Immature natural killer cell (primary cell): Measurements from ENCODE around the gene USO1. TPM values are rescaled to one million over a fixed set of nuclear protein-coding genes. Genes with fewer than 3 reads are reported as not detected.
"Not testable (repeated sequence)": the region's sequence is repeated elsewhere in the genome, so short reads cannot be mapped to it uniquely, and the experiment has no call there.

ENCODE experiments used
- DNase-seq, 3 donors: peaks; one replicate each; pipeline ENCODE4 v3.0.0; 2022; ENCODE audit warnings: mixed read lengths in 1 of 3
- H3K27ac Mint-ChIP-seq, 6 donors: one replicate each; pipeline ENCODE4 v1.8.0; 2020; ENCODE audit warnings: mixed read lengths in 6 of 6, mild to moderate bottlenecking in 5 of 6, inconsistent platforms in 4 of 6, moderate library complexity in 3 of 6
- H3K27me3 Mint-ChIP-seq, 3 donors: one replicate each; pipeline ENCODE4 v1.8.0; 2020 to 2021; ENCODE audit warnings: low read depth in 3 of 3, mild to moderate bottlenecking in 3 of 3, mixed read lengths in 3 of 3, moderate library complexity in 3 of 3, inconsistent platforms in 1 of 3
- H3K36me3 Mint-ChIP-seq, 3 donors: one replicate each; pipeline ENCODE4 v1.8.0; 2020; ENCODE audit warnings: mixed read lengths in 3 of 3, inconsistent platforms in 2 of 3, mild to moderate bottlenecking in 2 of 3
- H3K4me1 Mint-ChIP-seq, 2 donors: one replicate each; pipeline ENCODE4 v1.8.0; 2020; ENCODE audit warnings: inconsistent platforms in 2 of 2, mild to moderate bottlenecking in 2 of 2, mixed read lengths in 2 of 2, moderate library complexity in 1 of 2
- H3K4me3 Mint-ChIP-seq, 5 donors: one replicate each; pipeline ENCODE4 v1.8.0; 2020; ENCODE audit warnings: mild to moderate bottlenecking in 5 of 5, mixed read lengths in 5 of 5, inconsistent platforms in 3 of 5, moderate library complexity in 3 of 5
- H3K9me3 Mint-ChIP-seq, 6 donors: one replicate each; pipeline ENCODE4 v1.8.0; 2020; ENCODE audit warnings: mild to moderate bottlenecking in 6 of 6, mixed read lengths in 6 of 6, inconsistent platforms in 4 of 6, moderate library complexity in 3 of 6
- polyA plus RNA-seq, 3 donors: library from polyadenylated mRNA; unstranded; fragments of 300-500 nt; fragmentation: Illumina TruSeq; gene quantifications; one replicate each; pipeline ENCODE4 v1.2.3, GENCODE V29; 2021

USO1 gene
- polyA plus RNA-seq, 3 donors from 2014 or later, result 29.0 to 46.4 (median 36.8) TPM

DNA sequence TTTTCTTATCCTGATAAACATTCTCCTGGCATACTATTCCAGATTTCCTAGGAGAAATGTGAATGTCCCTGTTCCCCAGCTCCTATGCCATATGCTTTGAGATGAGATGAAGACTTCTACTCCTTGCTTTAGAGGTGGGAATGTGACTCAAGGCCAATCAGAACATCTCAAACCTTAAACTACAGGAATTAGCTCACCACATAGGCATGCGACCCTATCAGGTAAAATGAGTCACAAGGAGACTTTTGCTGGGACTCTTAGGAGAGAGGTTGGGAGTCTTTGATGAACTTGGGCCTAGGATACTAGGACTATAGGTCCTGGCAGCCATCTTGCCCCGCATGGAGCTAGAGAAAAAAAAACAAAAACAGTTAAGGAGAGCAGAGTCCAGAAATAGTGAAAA is 5.8 kb upstream of the USO1 start:
- peaks cover 0 to 3% (median 0%) of the 10 kb centered on the region in 3 donors for H3K27me3 Mint-ChIP-seq
- H3K4me1 Mint-ChIP-seq, result peaks cover 8 to 9% of the 10 kb centered on the region in 2 donors
- H3K4me3 Mint-ChIP-seq, result no peak overlapping the region
- peaks cover 3 to 6% (median 4%) of the 10 kb centered on the region in 3 donors for H3K36me3 Mint-ChIP-seq
- H3K9me3 Mint-ChIP-seq, result no peaks in the 10 kb centered on the region
- H3K27ac Mint-ChIP-seq, result no peak overlapping the region
- DNase-seq, result no peak

- Mint-ChIP-seq H3K4me1 (peaks cover 39 to 40% of the 10 kb centered on the region in 2 donors), H3K27ac (peak overlapping the region in 1 of 6 donors; percentile 98), H3K9me3 (no peaks in the 10 kb centered on the region), H3K36me3 (peaks cover 0 to 7% (median 6%) of the 10 kb centered on the region in 3 donors), H3K27me3 (peaks cover 10 to 18% (median 16%) of the 10 kb centered on the region in 3 donors), H3K4me3 (no peak overlapping the region)
- DNase-seq, result no peak
Measured at GRCh38 chr4:75722417-75722816, 2.0 kb upstream of the USO1 start.

GRCh38 chr4:75723163-75724065 is 963 bp upstream of the USO1 start:
- DNase-seq, result no peak
- Mint-ChIP-seq H3K4me3 (peak overlapping the region; percentile 97 to 99 (median 99)), H3K27ac (peak overlapping the region; percentile 96 to 99 (median 98)), H3K36me3 (peaks cover 0 to 7% (median 6%) of the 10 kb centered on the region in 3 donors), H3K27me3 (peaks cover 13 to 18% (median 16%) of the 10 kb centered on the region in 3 donors), H3K9me3 (no peaks in the 10 kb centered on the region), H3K4me1 (peaks cover 42 to 47% of the 10 kb centered on the region in 2 donors)

- no peaks in the 10 kb centered on the region for H3K9me3 Mint-ChIP-seq
- H3K4me1 Mint-ChIP-seq, result peaks cover 46 to 55% of the 10 kb centered on the region in 2 donors
- H3K27me3 Mint-ChIP-seq, result peaks cover 13 to 18% (median 16%) of the 10 kb centered on the region in 3 donors
- DNase-seq, result peak; percentile 62 to 67 (median 63)
- H3K4me3 Mint-ChIP-seq, result peak overlapping the region; percentile 97 to 99 (median 99)
- H3K27ac Mint-ChIP-seq, result peak overlapping the region; percentile 96 to 99 (median 98)
- peaks cover 0 to 3% (median 2%) of the 10 kb centered on the region in 3 donors for H3K36me3 Mint-ChIP-seq
Measured at GRCh38 chr4:75724867-75725724, 719 bp downstream of the USO1 start.

DNA sequence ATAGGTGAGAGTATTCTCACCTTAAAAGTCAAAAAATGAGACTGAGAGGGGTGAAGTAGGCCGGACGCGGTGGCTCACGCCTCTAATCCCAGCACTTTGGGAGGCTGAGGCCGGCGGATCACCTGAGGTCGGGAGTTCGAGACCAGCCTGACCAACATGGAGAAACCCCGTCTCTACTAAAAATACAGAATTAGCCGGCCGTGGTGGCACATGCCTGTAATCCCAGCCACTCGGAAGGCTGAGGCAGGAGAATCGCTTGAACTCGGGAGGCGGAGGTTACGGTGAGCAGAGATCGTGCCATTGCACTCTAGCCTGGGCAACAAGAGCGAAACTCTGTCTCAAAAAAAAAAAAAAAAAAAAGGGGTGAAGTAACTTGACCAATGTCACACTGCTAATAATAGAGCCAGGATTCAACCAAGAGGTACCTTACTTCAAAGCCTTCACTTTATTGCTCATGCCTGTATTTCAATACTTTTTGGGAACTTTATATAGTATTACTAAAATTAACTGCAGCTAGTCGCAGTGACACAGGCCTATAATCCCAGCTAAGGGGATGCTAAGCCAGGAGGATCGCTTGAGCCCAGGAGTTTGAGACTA is 1.7 kb downstream of the USO1 start:
- peak overlapping the region; percentile 97 to 99 (median 99) for H3K4me3 Mint-ChIP-seq
- H3K27me3 Mint-ChIP-seq, result peaks cover 13 to 18% (median 16%) of the 10 kb centered on the region in 3 donors
- not testable (repeated sequence) for H3K36me3 Mint-ChIP-seq, H3K9me3 Mint-ChIP-seq, DNase-seq
- peaks cover 46 to 55% of the 10 kb centered on the region in 2 donors for H3K4me1 Mint-ChIP-seq
- peak overlapping the region; percentile 96 to 99 (median 98) for H3K27ac Mint-ChIP-seq

DNA sequence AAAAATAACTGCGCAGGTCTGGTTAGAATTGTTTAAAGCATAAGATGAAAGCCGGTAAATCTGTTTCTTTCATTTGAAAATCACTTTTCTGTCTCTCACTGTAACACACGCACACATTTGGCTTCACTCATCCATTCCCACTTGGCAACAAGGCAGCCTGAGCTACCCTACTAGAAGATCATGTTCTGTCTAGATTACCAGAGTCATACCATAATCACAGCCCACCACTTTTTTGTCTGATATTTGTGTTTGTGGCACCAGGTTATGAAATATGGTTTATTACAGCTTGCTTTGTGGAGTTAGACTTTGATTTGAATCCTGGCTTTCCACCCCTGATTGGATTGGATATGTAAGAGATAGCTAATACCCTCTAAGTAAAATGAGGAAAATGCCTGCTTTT is 2.2 kb downstream of the USO1 start:
- no peak for DNase-seq
- H3K27ac Mint-ChIP-seq, result peak overlapping the region; percentile 53 to 98 (median 71)
- no peaks in the 10 kb centered on the region for H3K9me3 Mint-ChIP-seq
- peaks cover 46 to 55% of the 10 kb centered on the region in 2 donors for H3K4me1 Mint-ChIP-seq
- H3K27me3 Mint-ChIP-seq, result peaks cover 13 to 18% (median 16%) of the 10 kb centered on the region in 3 donors
- H3K36me3 Mint-ChIP-seq, result peaks cover 0 to 3% (median 2%) of the 10 kb centered on the region in 3 donors
- peak overlapping the region; percentile 47 to 99 (median 98) for H3K4me3 Mint-ChIP-seq

- Mint-ChIP-seq H3K4me1 (peaks cover 48 to 58% of the 10 kb centered on the region in 2 donors), H3K9me3 (no peaks in the 10 kb centered on the region), H3K4me3 (peak overlapping the region in 3 of 5 donors; percentile 58 to 99 (median 98)), H3K27me3 (peaks cover 13 to 18% (median 16%) of the 10 kb centered on the region in 3 donors), H3K36me3 (peaks cover 0 to 3% (median 0%) of the 10 kb centered on the region in 3 donors), H3K27ac (peak overlapping the region; percentile 53 to 98 (median 71))
- no peak for DNase-seq
Measured at GRCh38 chr4:75727073-75727472, 2.7 kb downstream of the USO1 start.

- peaks cover 1 to 5% (median 2%) of the 10 kb centered on the region in 3 donors for H3K27me3 Mint-ChIP-seq
- no peak overlapping the region for H3K4me3 Mint-ChIP-seq
- H3K9me3 Mint-ChIP-seq, result no peaks in the 10 kb centered on the region
- H3K4me1 Mint-ChIP-seq, result peaks cover 41 to 62% of the 10 kb centered on the region in 2 donors
- no peaks in the 10 kb centered on the region for H3K36me3 Mint-ChIP-seq
- no peak overlapping the region for H3K27ac Mint-ChIP-seq
- DNase-seq, result no peak
Measured at GRCh38 chr4:75729836-75730235, 5.5 kb downstream of the USO1 start.

- peaks cover 0 to under 1% (median 0%) of the 10 kb centered on the region in 3 donors for H3K27me3 Mint-ChIP-seq
- DNase-seq, result no peak
- H3K9me3 Mint-ChIP-seq, result no peaks in the 10 kb centered on the region
- H3K27ac Mint-ChIP-seq, result peak overlapping the region in 1 of 6 donors; percentile 7
- no peak overlapping the region for H3K4me3 Mint-ChIP-seq
- peaks cover 26 to 56% of the 10 kb centered on the region in 2 donors for H3K4me1 Mint-ChIP-seq
- peaks cover 0 to 3% (median 0%) of the 10 kb centered on the region in 3 donors for H3K36me3 Mint-ChIP-seq
Measured at GRCh38 chr4:75733369-75733768, 9.0 kb downstream of the USO1 start.

DNA sequence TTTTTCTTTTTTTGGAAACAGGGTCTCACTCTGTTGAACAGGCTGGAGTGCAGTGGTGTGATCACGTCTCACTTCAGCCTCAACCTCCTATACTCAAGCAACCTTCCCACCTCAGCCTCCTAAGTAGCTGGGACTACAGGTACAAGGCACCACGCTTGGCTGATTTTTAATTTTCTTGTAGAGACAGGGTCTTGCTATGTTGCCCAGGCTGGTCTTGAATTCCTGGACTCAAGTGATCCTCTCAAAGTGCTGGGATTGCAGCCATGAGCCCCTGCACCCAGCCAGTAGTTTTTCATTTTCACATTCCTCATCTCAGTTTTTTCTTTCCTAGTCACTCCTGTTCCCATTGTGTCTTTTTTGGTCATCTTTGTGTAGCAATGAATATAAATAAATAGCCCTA is 11.1 kb downstream of the USO1 start:
- H3K4me1 Mint-ChIP-seq, result peaks cover 22 to 51% of the 10 kb centered on the region in 2 donors
- H3K36me3 Mint-ChIP-seq, result peaks cover 0 to 3% (median 0%) of the 10 kb centered on the region in 3 donors
- H3K9me3 Mint-ChIP-seq, result no peaks in the 10 kb centered on the region
- no peak overlapping the region for H3K4me3 Mint-ChIP-seq
- no peak for DNase-seq
- peak overlapping the region in 3 of 6 donors; percentile 25 to 41 (median 33) for H3K27ac Mint-ChIP-seq
- H3K27me3 Mint-ChIP-seq, result no peaks in the 10 kb centered on the region

DNA sequence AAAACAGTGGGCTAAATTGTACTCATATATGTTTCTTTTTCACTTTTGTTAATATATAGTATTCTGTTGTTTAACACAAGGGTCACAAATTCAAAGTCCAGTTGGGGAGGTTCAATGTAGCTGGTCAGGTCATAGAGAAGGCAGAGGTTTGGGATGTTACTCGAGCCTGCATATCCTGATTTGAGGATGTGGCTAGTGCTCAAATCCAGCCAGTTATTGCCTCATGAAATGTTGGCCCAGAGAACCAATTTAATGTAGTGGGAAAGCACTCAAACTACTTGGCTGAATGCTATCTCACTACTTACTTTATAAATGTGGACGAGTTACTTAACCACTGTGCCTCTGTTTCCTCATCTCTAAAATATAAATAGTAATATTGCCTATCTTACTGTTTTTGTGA is 12.5 kb downstream of the USO1 start:
- H3K27me3 Mint-ChIP-seq, result no peaks in the 10 kb centered on the region

DNA sequence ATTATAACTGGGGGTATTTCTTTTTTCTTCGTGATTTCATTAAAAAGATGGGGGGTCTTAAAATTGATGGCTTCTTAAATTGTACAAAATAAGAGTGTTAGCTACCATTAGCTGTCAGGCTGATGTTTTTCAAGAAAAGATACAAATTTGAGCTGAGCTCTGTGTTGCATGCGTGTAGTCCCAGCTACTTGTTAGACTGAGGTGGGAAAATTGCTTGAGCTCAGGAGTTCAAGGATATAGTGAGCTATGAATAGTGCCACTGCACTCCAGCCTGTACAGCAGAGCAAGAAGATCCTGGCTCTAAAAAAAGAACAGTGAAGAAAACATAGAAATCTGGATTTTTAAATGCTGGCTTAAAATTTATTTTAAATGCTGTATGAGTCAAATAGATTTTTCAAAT is 13.0 kb downstream of the USO1 start:
- no peak overlapping the region for H3K27ac Mint-ChIP-seq
- H3K27me3 Mint-ChIP-seq, result no peaks in the 10 kb centered on the region
- H3K4me1 Mint-ChIP-seq, result peaks cover 21 to 55% of the 10 kb centered on the region in 2 donors
- no peak for DNase-seq
- H3K9me3 Mint-ChIP-seq, result no peaks in the 10 kb centered on the region
- no peak overlapping the region for H3K4me3 Mint-ChIP-seq
- peaks cover 0 to 3% (median 0%) of the 10 kb centered on the region in 3 donors for H3K36me3 Mint-ChIP-seq

More for the DNA sequence above, 12.5 kb downstream of the USO1 start:
- Mint-ChIP-seq H3K27ac (peak overlapping the region in 1 of 6 donors; percentile 2), H3K4me3 (no peak overlapping the region), H3K4me1 (peaks cover 22 to 55% of the 10 kb centered on the region in 2 donors), H3K36me3 (peaks cover 0 to 3% (median 0%) of the 10 kb centered on the region in 3 donors), H3K9me3 (no peaks in the 10 kb centered on the region)
- DNase-seq, result no peak

DNA sequence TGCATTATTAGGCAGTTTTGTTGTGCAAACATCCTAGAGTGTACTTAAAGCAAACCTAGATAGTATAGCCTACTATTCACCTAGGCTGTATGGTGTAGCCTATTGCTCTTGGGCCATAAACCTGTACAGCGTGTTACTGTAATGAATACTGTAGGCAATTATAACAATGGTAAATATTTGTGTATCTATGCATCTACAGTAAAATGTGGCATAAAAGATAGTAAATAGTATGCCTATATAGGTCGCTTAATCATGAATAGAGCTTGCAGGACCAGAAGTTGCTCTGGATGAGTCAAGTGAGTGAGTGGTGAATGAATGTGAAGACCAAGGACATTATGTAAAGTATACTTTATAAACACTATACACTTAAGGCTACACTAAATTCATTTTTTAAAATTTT is 16.6 kb downstream of the USO1 start:
- H3K4me1 Mint-ChIP-seq, result peaks cover 18 to 48% of the 10 kb centered on the region in 2 donors
- H3K36me3 Mint-ChIP-seq, result peaks cover 0 to 3% (median 0%) of the 10 kb centered on the region in 3 donors
- no peaks in the 10 kb centered on the region for H3K9me3 Mint-ChIP-seq
- H3K4me3 Mint-ChIP-seq, result no peak overlapping the region
- no peak overlapping the region for H3K27ac Mint-ChIP-seq
- no peaks in the 10 kb centered on the region for H3K27me3 Mint-ChIP-seq
- no peak for DNase-seq
